NT2/D1 (cell line): ENCODE data around the gene TUFT1.

Source experiments
- DNase-seq: peaks from one replicate; pipeline ENCODE4 v3.0.0-alpha.2; 2011; ENCODE audit warnings: low read depth, low spot score
- H3K27me3 ChIP-seq: 2 replicates; pipeline ENCODE4 v1.6.0; 2011; ENCODE audit warnings: mild to moderate bottlenecking; ENCODE audit not compliant: insufficient read length, insufficient read depth
- H3K36me3 ChIP-seq: 2 replicates; pipeline ENCODE4 v1.6.1; 2011; ENCODE audit warnings: mild to moderate bottlenecking, low read length, mixed read lengths; ENCODE audit not compliant: insufficient read depth, insufficient read length
- H3K4me1 ChIP-seq: 2 replicates; pipeline ENCODE4 v1.5.1; 2011; ENCODE audit not compliant: insufficient read depth, insufficient read length
- H3K4me3 ChIP-seq: 2 replicates; pipeline ENCODE4 v1.5.1; 2011; ENCODE audit warnings: low read depth; ENCODE audit not compliant: insufficient read length
- H3K9ac ChIP-seq: 2 replicates; pipeline ENCODE4 v1.6.0; 2011; ENCODE audit warnings: low read depth; ENCODE audit not compliant: insufficient read length
- H3K9me3 ChIP-seq: 2 replicates; pipeline ENCODE4 v1.5.1; 2011; ENCODE audit warnings: mild to moderate bottlenecking, low read length; ENCODE audit not compliant: insufficient read depth
- SUZ12 ChIP-seq: IDR thresholded peaks from 2 replicates; pipeline ENCODE4 v1.6.1; 2011; ENCODE audit not compliant: insufficient read length, insufficient read depth; ENCODE audit errors: extremely low read depth
- YY1 ChIP-seq: IDR thresholded peaks from 2 replicates; pipeline ENCODE4 v1.6.1; 2011; ENCODE audit not compliant: insufficient read length, insufficient read depth
- ZNF274 ChIP-seq: IDR thresholded peaks from 2 replicates; pipeline ENCODE4 v1.6.1; 2011; ENCODE audit warnings: mild to moderate bottlenecking, low read depth, low read length

TUFT1 gene

DNA sequence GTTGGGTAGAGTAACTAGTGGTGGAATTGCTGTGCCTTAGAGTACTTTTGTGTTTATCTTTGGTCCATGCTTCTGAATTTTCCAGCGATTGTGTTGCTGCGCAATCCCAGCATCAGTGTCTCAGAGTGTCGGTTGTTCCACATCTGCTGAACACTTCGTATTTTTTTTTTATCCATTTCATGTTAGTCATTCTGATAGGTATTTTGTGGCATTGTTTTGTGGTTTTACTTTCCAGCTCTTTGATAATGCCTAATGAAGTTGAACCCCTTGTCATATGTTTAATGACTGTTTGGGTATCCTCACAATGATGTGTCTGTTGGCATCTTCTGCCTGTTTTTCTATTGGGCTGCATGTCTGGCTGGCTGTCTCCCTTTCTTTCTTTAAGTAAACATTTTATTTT is 13.6 kb downstream of the TUFT1 start:
- Histone ChIP-seq H3K4me3 (no peak overlapping the region), H3K9ac (no peak overlapping the region), H3K36me3 (peaks cover 20% of the 10 kb centered on the region), H3K9me3 (no peaks in the 10 kb centered on the region), H3K27me3 (no peaks in the 10 kb centered on the region), H3K4me1 (peaks cover under 1% of the 10 kb centered on the region)
- TF ChIP-seq YY1 (no peak), ZNF274 (no peak), SUZ12 (no peak)
- DNase-seq = no peak

- Histone ChIP-seq H3K9me3 (no peaks in the 10 kb centered on the region), H3K27me3 (no peaks in the 10 kb centered on the region), H3K4me3 (no peak overlapping the region), H3K4me1 (no peaks in the 10 kb centered on the region), H3K36me3 (peaks cover 29% of the 10 kb centered on the region), H3K9ac (no peak overlapping the region)
- no peak for DNase-seq
- TF ChIP-seq ZNF274 (no peak), YY1 (no peak), SUZ12 (no peak)
These were observed 15.9 kb downstream of the TUFT1 start for GRCh38 chr1:151556052-151556451.

DNA sequence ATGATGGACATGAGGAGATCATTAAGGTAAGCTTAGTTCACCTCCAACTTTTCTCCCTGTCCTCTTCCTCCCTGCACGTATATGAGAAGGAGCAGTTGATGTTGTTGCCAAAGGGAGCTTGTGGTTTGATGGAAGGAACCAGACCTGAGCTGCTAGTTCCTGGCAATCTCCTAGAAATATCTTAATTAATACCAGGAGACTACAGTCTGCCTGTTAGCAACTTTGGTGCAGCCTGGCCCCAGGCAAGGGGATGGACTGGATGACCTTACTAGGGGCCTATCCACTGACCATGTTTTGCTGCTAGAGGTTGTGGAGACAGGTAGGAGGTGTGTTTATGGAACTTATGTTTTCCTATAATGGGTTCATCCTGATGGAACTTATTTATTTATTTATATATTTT is 22.6 kb downstream of the TUFT1 start:
- H3K9ac ChIP-seq = no peak overlapping the region
- peaks cover 80% of the 10 kb centered on the region for H3K36me3 ChIP-seq
- no peaks in the 10 kb centered on the region for H3K9me3 ChIP-seq
- H3K27me3 ChIP-seq = no peaks in the 10 kb centered on the region
- TF ChIP-seq YY1 (no peak), SUZ12 (no peak), ZNF274 (no peak)
- H3K4me1 ChIP-seq = peaks cover 13% of the 10 kb centered on the region
- H3K4me3 ChIP-seq = no peak overlapping the region
- DNase-seq = no peak

DNA sequence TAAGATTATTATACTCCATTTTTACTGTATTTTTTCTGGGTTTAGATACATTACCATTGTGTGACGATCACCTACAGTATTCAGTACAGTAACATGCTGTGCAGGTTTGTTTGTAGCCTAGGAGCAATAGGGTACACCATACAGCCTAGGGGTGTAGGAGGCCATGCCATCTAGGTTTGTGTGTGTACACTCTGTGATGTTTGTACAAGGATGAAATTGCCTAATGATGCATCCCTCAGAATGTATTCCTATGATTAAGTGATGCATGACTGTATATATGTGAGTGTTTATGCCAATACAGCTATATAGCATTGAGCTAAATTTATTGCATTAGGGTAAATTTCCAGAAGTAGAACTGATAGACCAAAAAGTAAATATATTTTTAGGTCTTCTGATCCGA is 23.3 kb downstream of the TUFT1 start:
- TF ChIP-seq YY1 = no peak
- TF ChIP-seq ZNF274 = no peak
- no peak for TF ChIP-seq SUZ12
- no peaks in the 10 kb centered on the region for H3K27me3 ChIP-seq
- H3K9me3 ChIP-seq = no peaks in the 10 kb centered on the region
- peaks cover 84% of the 10 kb centered on the region for H3K36me3 ChIP-seq
- H3K4me1 ChIP-seq = peaks cover 13% of the 10 kb centered on the region
- no peak overlapping the region for H3K4me3 ChIP-seq
- no peak for DNase-seq
- H3K9ac ChIP-seq = no peak overlapping the region

GRCh38 chr1:151565502-151566189 is 25.5 kb downstream of the TUFT1 start:
- H3K4me1 ChIP-seq = peaks cover 13% of the 10 kb centered on the region
- no peak overlapping the region for H3K9ac ChIP-seq
- peaks cover 90% of the 10 kb centered on the region for H3K36me3 ChIP-seq
- no peak for DNase-seq
- H3K27me3 ChIP-seq = no peaks in the 10 kb centered on the region
- no peak for TF ChIP-seq SUZ12
- no peak for TF ChIP-seq ZNF274
- no peak for TF ChIP-seq YY1
- no peaks in the 10 kb centered on the region for H3K9me3 ChIP-seq
- H3K4me3 ChIP-seq = no peak overlapping the region

- TF ChIP-seq ZNF274 (no peak), SUZ12 (no peak), YY1 (no peak)
- H3K9ac ChIP-seq = no peak overlapping the region
- peaks cover 93% of the 10 kb centered on the region for H3K36me3 ChIP-seq
- H3K9me3 ChIP-seq = no peaks in the 10 kb centered on the region
- H3K4me1 ChIP-seq = peaks cover 13% of the 10 kb centered on the region
- no peak for DNase-seq
- H3K27me3 ChIP-seq = no peaks in the 10 kb centered on the region
- H3K4me3 ChIP-seq = no peak overlapping the region
These were observed 28.5 kb downstream of the TUFT1 start for GRCh38 chr1:151568626-151569088.

DNA sequence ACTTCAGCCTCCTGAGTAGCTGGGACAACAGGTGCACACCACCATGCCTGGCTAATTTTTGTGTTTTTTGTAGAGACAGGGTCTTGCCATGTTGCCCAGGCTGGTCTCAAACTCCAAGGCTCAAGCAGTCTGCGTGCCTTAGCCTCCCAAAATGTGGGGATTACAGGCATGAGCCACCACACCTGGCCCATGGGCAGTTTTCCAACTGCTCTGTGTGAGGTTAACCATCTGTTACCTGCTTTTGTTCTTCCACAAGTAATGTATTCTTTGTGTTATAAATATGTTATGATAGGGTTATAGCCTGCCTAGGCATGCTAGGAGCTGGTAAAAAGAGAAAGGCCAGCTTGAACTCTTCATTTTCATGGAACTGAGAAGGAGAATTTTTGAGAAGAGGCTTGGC is 30.7 kb downstream of the TUFT1 start:
- H3K27me3 ChIP-seq = no peaks in the 10 kb centered on the region
- DNase-seq = no peak
- H3K36me3 ChIP-seq = peaks cover 93% of the 10 kb centered on the region
- no peak overlapping the region for H3K4me3 ChIP-seq
- no peak overlapping the region for H3K9ac ChIP-seq
- no peak for TF ChIP-seq ZNF274
- TF ChIP-seq SUZ12 = no peak
- no peak for TF ChIP-seq YY1
- H3K4me1 ChIP-seq = peaks cover 4% of the 10 kb centered on the region
- no peaks in the 10 kb centered on the region for H3K9me3 ChIP-seq
